Astrocyte of the cerebellum (primary cell): Measurements from ENCODE around the gene ANO7.

Experiments
- DNase-seq: peaks from one replicate; pipeline ENCODE4 v3.0.0-alpha.2; 2011; ENCODE audit warnings: low read depth
- H3K4me3 ChIP-seq: 2 replicates; pipeline ENCODE4 v1.5.1; 2011; ENCODE audit warnings: mild to moderate bottlenecking, low read depth, low read length, moderate library complexity
- CTCF ChIP-seq: IDR thresholded peaks from 2 replicates; pipeline ENCODE4 v1.5.1; 2012; ENCODE audit warnings: low read length, low read depth, moderate library complexity, mild to moderate bottlenecking; ENCODE audit errors: missing control alignments
- in situ Hi-C: cut with HindIII; loops from 2 replicates; pipeline ENCODE4 v1.10.0; 2017; ENCODE audit warnings: low sequenced_read_pairs

ANO7 gene

GRCh38 chr2:241237047-241237446, 48.6 kb downstream of the ANO7 start:
- in situ Hi-C loops, result no loop called here
- no peak for TF ChIP-seq CTCF
- DNase-seq, result no peak
- H3K4me3 ChIP-seq, result no peak overlapping the region

- no peak overlapping the region for H3K4me3 ChIP-seq
- in situ Hi-C loops, result no loop called here
- DNase-seq, result no peak
- TF ChIP-seq CTCF, result no peak
Measured at GRCh38 chr2:241237949-241238371, 49.5 kb downstream of the ANO7 start.

GRCh38 chr2:241238693-241239198, 50.3 kb downstream of the ANO7 start:
- in situ Hi-C loops, result no loop called here
- DNase-seq, result no peak

GRCh38 chr2:241239552-241240202, 51.2 kb downstream of the ANO7 start:
- in situ Hi-C loops, result no loop called here
- DNase-seq, result no peak
- H3K4me3 ChIP-seq, result no peak overlapping the region
- TF ChIP-seq CTCF, result no peak

More at GRCh38 chr2:241238693-241239198, 50.3 kb downstream of the ANO7 start:
- no peak for TF ChIP-seq CTCF
- no peak overlapping the region for H3K4me3 ChIP-seq

GRCh38 chr2:241240320-241241004, 52.0 kb downstream of the ANO7 start:
- H3K4me3 ChIP-seq, result no peak overlapping the region
- in situ Hi-C loops, result no loop called here
- DNase-seq, result no peak
- no peak for TF ChIP-seq CTCF

GRCh38 chr2:241241669-241242068, 53.2 kb downstream of the ANO7 start:
- in situ Hi-C loops, result no loop called here
- H3K4me3 ChIP-seq, result no peak overlapping the region
- no peak for TF ChIP-seq CTCF
- DNase-seq, result no peak
